GM12878 (cell line): ENCODE data around the gene SMARCD1.

Source experiments
- CEBPB ChIP-seq, 2 experiments: fragments of 150-350 bp in 1 of 2; IDR thresholded peaks; 2 replicates each; pipeline ENCODE4 v1.6.1; 2012 to 2014; ENCODE audit warnings: low read depth in 2 of 2, low read length in 2 of 2, borderline replicate concordance in 1 of 2, inconsistent platforms in 1 of 2
- CREB1 ChIP-seq: IDR thresholded peaks from 2 replicates; pipeline ENCODE4 v1.6.1; 2012; ENCODE audit warnings: low read depth, mild to moderate bottlenecking, inconsistent platforms
- CTCF ChIP-seq, 3 experiments: IDR thresholded peaks in 2 of 3; conservative IDR thresholded peaks in 1 of 3; 2 replicates each; pipeline ENCODE4 v1.5.1; 2011; ENCODE audit warnings: low read depth in 3 of 3, low read length in 3 of 3, mild to moderate bottlenecking in 3 of 3, control low read depth in 2 of 3, moderate library complexity in 2 of 3, inconsistent platforms in 1 of 3, mixed read lengths in 1 of 3; ENCODE audit not compliant: control insufficient read depth in 2 of 3, insufficient read depth in 1 of 3; ENCODE audit errors: extremely low read depth in 1 of 3
- EP300 ChIP-seq, 2 experiments: fragments of 150-350 bp in 1 of 2; IDR thresholded peaks; 2 replicates each; pipeline ENCODE4 v1.6.1; 2011 to 2012; ENCODE audit warnings: low read depth in 2 of 2, low read length in 2 of 2, borderline replicate concordance in 1 of 2, improper control_type of control experiment in 1 of 2, inconsistent platforms in 1 of 2; ENCODE audit not compliant: control insufficient read depth in 1 of 2
- FOS ChIP-seq: IDR thresholded peaks from 3 replicates; pipeline ENCODE4 v1.6.1; 2011; ENCODE audit warnings: borderline replicate concordance; ENCODE audit not compliant: insufficient read length; ENCODE audit errors: extremely low read depth
- JUND ChIP-seq: IDR thresholded peaks from 2 replicates; pipeline ENCODE4 v1.6.1; 2012; ENCODE audit warnings: low read depth, mild to moderate bottlenecking, low read length, improper control_type of control experiment, moderate library complexity
- NRF1 ChIP-seq: conservative IDR thresholded peaks from 2 replicates; pipeline ENCODE4 v1.6.1; 2011; ENCODE audit warnings: mild to moderate bottlenecking, low read depth, low read length, improper control_type of control experiment
- POLR2A ChIP-seq: IDR thresholded peaks from 2 replicates; pipeline ENCODE4 v1.6.1; 2011; ENCODE audit warnings: low read depth, mild to moderate bottlenecking, low read length
- RELA ChIP-seq: fragments of 450-650 bp; IDR thresholded peaks from 2 replicates; pipeline ENCODE4 v1.8.0; 2014; ENCODE audit warnings: borderline replicate concordance; ENCODE audit not compliant: partially characterized antibody
- SMC3 ChIP-seq: IDR thresholded peaks from 2 replicates; pipeline ENCODE4 v1.6.1; 2011; ENCODE audit warnings: low read length, improper control_type of control experiment, borderline replicate concordance
- SREBF2 ChIP-seq: IDR thresholded peaks from 2 replicates; pipeline ENCODE4 v1.6.1; 2012; ENCODE audit warnings: mild to moderate bottlenecking, low read length
- SUZ12 ChIP-seq: fragments of 200-600 bp; sonication (generic); IDR thresholded peaks from one replicate; pipeline ENCODE4 v1.6.1; 2018; ENCODE audit warnings: antibody characterized with exemption, mild to moderate bottlenecking; ENCODE audit not compliant: unreplicated experiment
- TF ChIP-seq, protein P1 (sequence below): IDR thresholded peaks from 2 replicates; pipeline ENCODE4 v1.6.1; 2011; ENCODE audit warnings: borderline replicate concordance, low read depth, mild to moderate bottlenecking, moderate library complexity, low read length; ENCODE audit not compliant: insufficient read depth, poor library complexity, severe bottlenecking

DNA sequence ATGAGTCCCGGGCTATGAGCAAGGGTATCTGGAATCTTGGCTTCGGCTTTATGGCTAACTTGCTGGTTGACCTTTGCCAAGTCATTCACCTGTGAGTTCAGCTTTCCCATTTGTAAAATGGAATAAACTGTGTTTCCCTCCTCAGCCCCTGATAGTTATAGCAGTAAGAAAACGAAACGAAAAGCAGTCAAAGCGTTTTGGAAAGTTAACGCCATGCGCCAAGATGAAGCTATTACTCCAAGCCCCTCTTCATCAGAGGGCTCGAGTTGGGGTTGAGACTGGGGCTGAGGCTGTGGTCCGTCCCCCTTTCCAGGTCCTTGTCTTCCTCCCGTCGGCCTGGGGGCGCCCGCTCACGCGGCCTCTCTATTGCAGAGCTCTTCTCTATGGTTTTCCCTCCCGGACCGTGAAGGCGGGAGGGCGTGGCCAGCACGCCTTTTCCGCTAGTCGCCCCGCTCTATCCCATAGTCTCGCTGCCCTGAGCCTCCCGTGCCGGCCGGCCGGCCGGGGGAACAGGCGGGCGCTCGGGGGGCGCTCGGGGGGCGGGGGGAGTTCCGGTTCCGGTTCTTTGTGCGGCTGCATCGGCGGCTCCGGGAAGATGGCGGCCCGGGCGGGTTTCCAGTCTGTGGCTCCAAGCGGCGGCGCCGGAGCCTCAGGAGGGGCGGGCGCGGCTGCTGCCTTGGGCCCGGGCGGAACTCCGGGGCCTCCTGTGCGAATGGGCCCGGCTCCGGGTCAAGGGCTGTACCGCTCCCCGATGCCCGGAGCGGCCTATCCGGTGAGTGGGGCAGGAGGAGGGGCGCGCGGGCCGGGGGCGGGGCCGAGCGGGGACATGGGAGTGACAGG lies at the start of gene SMARCD1:
- TF ChIP-seq CREB1 (peak; percentile 52; the same call in 1 of the 2 replicates), POLR2A (peak; percentile 78), CEBPB (IDR thresholded peaks at IDR 0.05; ENCODE audit: borderline replicate concordance in 1 of 2, low read depth in 2 of 2, low read length in 2 of 2) (no peak), FOS (no peak), JUND (no peak), NRF1 (no peak), CTCF (IDR thresholded peaks at IDR 0.05 in 2 of 3, conservative IDR thresholded peaks at IDR 0.05 in 1 of 3; ENCODE audit: control insufficient read depth in 2 of 3, extremely low read depth in 1 of 3, insufficient read depth in 1 of 3, low read depth in 3 of 3, low read length in 3 of 3) (peak; percentile 65 to 92 (median 72)), SMC3 (no peak), SUZ12 (no peak), EP300 (IDR thresholded peaks at IDR 0.05; ENCODE audit: borderline replicate concordance in 1 of 2, control insufficient read depth in 1 of 2, low read depth in 2 of 2, low read length in 2 of 2) (no peak; a peak in 1 of 4 replicates), RELA (no peak), SREBF2 (no peak)
- TF ChIP-seq, protein P1, sequence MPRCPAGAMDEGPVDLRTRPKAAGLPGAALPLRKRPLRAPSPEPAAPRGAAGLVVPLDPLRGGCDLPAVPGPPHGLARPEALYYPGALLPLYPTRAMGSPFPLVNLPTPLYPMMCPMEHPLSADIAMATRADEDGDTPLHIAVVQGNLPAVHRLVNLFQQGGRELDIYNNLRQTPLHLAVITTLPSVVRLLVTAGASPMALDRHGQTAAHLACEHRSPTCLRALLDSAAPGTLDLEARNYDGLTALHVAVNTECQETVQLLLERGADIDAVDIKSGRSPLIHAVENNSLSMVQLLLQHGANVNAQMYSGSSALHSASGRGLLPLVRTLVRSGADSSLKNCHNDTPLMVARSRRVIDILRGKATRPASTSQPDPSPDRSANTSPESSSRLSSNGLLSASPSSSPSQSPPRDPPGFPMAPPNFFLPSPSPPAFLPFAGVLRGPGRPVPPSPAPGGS: no peak
